ENCODE measurements around the gene IFITM2.

DNA sequence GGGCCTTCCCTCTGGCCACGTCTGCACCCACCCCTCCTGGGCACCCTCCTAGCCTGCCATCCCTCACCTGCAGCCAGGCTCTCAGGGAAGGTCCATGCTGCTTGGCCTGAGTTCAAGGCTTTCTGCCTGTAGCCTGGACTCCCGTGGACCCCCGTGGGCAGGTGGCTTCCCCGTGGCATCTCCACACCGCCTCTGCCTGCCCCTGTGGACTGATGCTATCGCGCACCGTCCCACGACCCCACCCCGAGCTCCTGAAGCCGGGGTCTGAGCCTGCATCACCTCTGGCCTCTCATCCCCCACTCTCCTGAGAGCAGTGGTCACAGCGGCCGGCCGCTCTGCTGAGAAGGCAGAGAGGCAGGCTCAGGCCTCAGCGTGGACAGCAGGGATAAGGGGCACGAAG, 12.8 kb upstream of the IFITM2 start:
- TF ChIP-seq, protein P1, sequence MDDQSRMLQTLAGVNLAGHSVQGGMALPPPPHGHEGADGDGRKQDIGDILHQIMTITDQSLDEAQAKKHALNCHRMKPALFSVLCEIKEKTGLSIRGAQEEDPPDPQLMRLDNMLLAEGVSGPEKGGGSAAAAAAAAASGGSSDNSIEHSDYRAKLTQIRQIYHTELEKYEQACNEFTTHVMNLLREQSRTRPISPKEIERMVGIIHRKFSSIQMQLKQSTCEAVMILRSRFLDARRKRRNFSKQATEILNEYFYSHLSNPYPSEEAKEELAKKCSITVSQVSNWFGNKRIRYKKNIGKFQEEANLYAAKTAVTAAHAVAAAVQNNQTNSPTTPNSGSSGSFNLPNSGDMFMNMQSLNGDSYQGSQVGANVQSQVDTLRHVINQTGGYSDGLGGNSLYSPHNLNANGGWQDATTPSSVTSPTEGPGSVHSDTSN (CRISPR knock-in tag; IDR thresholded peaks at IDR 0.05), result no peak
- TF ChIP-seq, protein P2, sequence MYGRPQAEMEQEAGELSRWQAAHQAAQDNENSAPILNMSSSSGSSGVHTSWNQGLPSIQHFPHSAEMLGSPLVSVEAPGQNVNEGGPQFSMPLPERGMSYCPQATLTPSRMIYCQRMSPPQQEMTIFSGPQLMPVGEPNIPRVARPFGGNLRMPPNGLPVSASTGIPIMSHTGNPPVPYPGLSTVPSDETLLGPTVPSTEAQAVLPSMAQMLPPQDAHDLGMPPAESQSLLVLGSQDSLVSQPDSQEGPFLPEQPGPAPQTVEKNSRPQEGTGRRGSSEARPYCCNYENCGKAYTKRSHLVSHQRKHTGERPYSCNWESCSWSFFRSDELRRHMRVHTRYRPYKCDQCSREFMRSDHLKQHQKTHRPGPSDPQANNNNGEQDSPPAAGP (tag by site-specific recombination; IDR thresholded peaks at IDR 0.05), result no peak
- TF ChIP-seq OSR2 (tag by site-specific recombination; IDR thresholded peaks at IDR 0.05) (no peak), ZNF140 (tag by site-specific recombination; IDR thresholded peaks at IDR 0.05) (no peak), ZNF24 (tag by site-specific recombination; IDR thresholded peaks at IDR 0.05) (no peak), EGR2 (tag by site-specific recombination; IDR thresholded peaks at IDR 0.05; ENCODE audit: low read depth) (no peak)
- TF ChIP-seq, protein P3, sequence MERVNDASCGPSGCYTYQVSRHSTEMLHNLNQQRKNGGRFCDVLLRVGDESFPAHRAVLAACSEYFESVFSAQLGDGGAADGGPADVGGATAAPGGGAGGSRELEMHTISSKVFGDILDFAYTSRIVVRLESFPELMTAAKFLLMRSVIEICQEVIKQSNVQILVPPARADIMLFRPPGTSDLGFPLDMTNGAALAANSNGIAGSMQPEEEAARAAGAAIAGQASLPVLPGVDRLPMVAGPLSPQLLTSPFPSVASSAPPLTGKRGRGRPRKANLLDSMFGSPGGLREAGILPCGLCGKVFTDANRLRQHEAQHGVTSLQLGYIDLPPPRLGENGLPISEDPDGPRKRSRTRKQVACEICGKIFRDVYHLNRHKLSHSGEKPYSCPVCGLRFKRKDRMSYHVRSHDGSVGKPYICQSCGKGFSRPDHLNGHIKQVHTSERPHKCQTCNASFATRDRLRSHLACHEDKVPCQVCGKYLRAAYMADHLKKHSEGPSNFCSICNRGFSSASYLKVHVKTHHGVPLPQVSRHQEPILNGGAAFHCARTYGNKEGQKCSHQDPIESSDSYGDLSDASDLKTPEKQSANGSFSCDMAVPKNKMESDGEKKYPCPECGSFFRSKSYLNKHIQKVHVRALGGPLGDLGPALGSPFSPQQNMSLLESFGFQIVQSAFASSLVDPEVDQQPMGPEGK (tag by site-specific recombination; IDR thresholded peaks at IDR 0.05), result no peak
